Fibroblast of skin of scalp (primary cell): ENCODE data around the gene PTGDR.

ENCODE experiments used
- DNase-seq: peaks from one replicate; pipeline ENCODE4 v3.0.0-alpha.2; 2013

The PTGDR gene

DNA sequence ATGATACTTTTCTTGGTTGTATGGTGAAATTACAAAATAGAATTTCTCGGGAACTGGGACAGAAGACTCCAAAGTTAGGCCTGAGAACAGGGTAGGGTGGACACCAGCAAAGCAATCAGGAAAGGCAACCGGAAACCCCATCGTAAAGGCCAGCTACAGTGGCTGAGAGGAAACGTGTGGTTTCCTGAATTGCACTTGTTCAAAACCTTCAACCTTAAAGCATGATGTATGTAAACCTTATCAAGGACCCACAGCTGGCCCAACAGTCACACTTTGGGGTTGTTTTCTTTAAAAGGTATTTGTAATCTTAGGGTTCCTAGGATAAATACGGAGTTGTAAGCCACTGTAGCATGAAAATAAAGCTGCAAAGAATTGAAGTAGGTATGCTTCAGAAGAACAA lies 2.2 kb upstream of the PTGDR start:
- DNase-seq = no peak

DNA sequence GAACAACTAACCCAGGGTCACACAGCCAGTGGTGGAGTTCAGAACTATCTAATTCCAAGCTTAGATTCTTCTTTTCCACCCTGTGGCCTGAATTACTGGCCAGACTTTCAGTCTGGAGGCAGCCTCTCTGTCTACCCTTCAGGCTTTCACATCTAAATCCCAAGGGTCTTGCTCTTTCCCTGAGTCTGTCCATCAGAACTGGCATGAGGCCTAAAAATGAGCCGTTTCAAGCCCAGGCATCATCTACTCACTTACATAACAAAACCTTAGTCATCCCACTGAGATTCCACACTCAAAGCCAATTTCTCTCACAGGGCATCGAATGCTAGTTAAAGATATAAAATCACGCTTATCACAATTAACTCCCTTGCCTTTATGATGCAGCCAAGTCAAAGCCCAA lies 1.3 kb upstream of the PTGDR start:
- peak; percentile 86 for DNase-seq

DNA sequence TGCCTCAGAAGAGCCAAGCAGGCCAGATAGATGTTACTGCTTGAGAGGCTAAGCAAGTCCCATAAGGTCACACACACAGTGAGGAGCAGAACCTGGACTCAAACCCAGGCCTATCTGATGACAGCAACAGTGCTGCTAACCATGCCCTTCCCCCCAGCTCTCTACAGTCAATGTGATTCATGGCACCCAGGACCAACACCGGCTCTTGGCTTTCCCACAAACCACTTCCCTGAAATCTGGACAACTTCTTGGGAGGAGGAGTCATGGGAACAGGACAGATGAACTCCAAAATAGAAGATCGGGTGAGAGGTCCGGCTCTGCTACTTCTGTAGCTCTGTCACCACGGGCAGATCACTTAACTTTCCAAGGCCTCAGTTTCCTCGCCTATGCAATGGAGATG lies 716 bp upstream of the PTGDR start:
- DNase-seq = peak; percentile 56

DNA sequence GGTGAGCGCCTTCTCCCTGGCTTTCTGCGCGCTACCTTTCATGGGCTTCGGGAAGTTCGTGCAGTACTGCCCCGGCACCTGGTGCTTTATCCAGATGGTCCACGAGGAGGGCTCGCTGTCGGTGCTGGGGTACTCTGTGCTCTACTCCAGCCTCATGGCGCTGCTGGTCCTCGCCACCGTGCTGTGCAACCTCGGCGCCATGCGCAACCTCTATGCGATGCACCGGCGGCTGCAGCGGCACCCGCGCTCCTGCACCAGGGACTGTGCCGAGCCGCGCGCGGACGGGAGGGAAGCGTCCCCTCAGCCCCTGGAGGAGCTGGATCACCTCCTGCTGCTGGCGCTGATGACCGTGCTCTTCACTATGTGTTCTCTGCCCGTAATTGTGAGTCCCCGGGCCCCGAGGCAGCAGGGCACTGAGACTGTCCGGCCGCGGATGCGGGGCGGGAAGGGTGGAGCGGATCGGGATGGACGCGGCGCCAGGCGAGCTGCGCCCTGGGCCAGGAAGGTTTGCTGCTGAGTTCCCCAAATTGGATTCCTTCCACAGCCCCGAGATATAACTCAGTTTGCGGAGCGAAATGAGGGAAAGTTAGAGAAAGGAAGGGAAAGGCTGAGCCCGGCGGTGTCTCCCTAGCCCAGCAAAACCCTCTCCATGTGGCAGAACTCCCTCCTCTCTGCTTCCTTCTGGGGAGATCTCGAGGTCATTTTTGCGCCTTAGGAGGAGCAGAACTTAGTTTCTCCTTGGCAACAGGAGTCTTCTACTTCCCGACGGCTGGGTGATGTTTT lies 972 bp downstream of the PTGDR start:
- DNase-seq = no peak

DNA sequence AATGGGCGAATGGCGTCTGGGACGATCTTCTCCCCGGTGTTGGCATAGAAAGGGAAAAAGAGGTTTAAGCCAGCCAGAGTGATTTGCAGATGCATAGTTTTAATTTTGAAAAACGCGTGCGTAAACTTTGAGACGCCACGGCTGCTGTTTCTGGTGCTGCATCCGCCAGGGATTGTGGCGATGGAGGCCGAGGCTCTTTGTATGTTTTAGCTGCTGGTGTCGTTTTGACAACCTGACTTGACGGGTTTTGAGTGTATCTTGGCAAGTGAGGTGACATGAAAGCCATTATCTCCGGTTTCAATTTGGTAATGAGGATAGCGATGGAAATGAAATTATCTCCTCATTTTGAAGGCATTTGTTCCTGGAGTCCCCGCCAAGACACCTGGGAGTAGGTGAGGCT lies 1.6 kb downstream of the PTGDR start:
- DNase-seq = no peak

GRCh38 chr14:52269982-52270381 lies 2.5 kb downstream of the PTGDR start:
- no peak for DNase-seq

GRCh38 chr14:52271538-52271937 lies 4.0 kb downstream of the PTGDR start:
- DNase-seq = no peak

- peak; percentile 31 for DNase-seq
These were observed 4.9 kb downstream of the PTGDR start for GRCh38 chr14:52272375-52272774.

DNA sequence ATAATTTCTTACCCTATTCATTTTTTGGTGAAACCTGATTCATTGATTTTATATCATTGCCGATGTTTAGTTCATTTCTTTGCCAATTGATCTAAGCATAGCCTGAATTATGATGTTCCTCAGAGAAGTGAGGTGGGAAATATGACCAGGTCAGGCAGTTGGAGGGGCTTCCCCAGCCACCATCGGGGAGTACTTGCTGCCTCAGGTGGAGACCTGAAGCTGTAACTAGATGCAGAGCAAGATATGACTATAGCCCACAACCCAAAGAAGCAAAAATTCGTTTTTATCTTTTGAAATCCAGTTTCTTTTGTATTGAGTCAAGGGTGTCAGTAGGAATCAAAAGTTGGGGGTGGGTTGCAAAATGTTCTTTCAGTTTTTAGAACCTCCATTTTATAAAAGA lies 7.9 kb downstream of the PTGDR start:
- DNase-seq = no peak

DNA sequence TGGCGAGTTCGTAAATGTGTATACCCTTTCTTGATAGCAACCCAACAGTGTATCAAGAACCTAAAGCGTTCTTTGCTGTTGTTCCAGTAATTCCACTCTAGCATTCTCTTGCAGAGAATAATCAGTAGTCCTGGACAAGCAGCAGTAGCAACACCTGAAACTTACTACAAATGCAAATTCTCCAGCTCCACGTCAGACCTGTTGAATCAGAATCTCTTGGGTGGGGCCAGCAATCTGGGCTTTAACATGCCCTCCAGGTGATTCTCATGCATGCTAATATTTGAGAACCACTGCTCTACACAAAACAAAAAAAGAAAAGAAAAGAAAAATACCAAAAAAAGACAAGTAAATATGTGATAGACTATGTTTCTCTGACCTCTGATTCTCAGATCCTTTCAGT lies 10.1 kb downstream of the PTGDR start:
- no peak for DNase-seq

DNA sequence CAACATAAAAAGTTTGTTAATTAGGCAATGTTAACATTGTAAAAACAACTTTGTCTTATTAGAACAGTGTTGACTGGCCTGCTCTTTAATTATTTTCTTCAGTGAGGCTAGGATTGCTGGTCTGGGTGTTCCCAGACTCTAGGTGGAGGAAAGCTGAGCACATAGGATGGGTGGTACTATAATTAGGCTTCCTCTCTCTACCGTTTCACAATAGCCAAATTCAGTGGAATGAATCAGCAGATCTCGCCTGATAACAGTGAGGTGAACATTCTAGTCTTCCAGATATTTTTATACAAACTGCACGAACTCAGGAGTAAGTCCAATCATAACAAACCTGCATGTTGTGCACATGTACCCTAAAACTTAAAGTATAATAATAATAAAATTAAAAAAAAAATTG lies 11.9 kb downstream of the PTGDR start:
- DNase-seq = no peak

GRCh38 chr14:52283099-52283498 lies 15.6 kb downstream of the PTGDR start:
- DNase-seq = no peak

DNA sequence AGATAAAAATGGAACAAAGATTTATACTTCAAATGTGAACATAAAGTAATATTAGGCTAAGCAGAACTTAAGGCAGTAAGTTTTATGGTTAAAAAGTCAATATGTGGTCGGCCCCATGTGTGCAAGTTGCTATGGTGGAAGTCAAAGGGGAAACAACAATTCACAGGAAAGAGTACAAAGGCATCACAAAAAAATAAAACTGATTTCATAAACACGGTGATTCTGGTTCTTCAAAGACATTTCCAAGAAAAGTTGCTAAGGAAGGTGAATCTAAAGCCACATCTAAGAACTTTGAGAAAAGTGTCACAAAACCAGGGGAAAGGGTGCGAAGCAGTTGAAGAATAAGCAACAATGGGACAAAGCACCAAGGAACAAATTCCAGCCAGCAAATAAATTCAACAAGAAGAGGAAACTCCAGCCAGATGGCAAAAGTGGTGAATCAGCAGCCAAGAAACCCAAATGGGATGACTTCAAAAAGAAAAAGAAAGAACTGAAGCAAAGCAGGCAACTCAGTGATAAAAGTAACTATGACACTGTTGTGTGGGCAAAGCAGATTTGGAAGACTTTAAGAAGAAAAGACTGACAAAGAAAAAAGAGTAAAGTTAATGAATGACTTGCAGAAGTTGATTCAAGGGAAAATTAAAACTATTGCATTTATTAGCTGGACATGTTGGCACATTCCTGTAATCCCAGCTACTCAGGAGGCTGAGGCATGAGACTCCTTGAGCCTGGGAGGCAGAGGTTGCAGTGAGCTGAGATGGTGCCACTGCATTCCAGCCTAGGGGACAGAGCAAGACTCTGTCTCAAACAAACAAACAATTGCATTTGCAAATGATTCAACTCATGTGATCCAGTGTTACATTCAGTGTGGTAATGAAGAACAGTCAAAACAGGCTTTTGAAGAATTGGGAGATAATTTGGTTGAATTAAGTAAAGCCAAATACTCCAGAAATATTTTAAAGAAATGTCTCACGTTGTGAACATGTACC lies 19.5 kb downstream of the PTGDR start:
- DNase-seq = no peak

- no peak for DNase-seq
These were observed 28.9 kb downstream of the PTGDR start for GRCh38 chr14:52296378-52296777.

DNA sequence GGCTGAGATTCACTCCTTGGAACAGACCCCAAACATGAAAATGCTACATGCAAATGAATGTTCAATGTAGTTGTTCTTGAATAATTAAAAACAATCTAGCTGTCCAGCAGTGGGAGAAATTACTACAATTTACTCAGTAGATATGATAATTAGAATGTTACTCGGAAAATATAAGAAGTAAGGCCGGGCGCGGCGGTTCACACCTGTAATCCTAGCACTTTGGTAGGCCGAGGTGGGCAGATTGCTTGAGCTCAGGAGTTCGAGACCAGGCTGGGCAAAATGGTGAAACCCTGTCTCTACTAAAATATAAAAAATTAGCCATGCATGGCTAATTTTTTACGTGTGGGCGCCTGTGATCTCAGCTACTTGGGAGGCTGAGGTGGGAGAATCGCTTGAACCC lies 31.3 kb downstream of the PTGDR start:
- no peak for DNase-seq

GRCh38 chr14:52299692-52300278 lies 32.3 kb downstream of the PTGDR start:
- peak; percentile 65 for DNase-seq

DNA sequence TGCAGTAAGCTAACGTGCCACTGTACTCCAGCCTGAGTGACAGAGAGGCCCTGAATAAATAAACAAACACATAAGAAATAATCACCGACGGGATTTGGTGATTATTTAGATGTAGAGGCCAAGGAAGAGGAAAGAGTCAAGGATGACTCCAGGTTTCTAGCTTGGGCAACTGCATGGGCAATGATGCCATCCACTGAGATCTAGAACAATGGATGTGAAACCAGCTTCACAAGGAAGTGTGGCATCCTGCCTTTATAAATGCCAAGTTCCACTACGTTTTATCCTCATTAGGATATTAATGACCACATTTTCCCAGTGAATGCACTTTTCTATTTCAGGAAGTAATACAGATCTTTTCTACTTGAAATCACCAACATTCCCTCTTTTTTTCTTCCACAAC lies 35.7 kb downstream of the PTGDR start:
- DNase-seq = no peak

DNA sequence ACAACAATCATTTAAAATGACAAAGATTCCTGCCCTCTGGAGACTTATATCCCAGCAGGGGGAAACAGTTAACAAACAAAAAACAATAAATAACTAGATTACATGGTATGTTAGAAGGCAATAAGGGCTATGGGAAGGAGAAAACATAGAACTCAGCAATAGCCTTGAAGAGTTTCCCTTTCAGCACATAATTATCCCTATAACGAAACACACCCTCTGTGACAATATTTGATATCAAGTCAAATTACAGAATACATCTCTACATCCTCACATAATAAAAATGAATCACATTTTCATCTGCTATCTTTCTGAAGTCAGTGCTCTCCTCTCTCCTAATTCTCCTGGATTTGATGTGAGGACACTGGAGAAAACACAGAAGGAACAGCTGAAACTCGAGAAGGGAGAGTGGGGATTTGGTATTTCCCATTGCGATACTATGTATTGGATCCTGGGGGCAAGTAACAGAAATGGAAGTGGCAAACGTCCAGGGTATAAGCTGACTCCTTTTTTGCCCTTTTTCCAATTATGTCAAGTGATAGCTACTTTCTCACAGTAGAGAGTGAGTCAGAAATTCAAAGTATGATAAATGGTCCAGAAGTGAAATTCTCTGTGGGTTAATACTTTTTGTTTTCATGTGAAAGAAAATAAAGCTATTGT lies 36.9 kb downstream of the PTGDR start:
- peak; percentile 31 for DNase-seq

DNA sequence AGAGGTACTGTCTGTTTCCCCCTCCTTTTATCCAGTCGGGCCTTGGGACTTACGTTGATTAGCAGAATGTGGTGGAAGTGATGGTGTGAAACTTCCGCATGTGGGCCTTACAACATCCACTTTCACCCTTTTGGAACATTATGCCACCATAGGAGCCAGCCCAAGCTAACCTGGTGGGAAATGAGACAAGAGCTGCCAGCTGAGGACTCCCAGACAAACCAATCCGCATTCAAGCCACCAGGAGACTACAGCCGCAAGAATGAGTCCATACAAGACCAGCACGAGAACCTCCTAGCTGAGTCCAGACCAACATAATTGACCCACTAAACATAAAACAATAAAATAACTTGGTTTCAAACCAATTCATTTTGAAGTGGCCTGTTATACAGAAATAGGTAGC lies 37.5 kb downstream of the PTGDR start:
- DNase-seq = no peak

- DNase-seq = no peak
These were observed 39.9 kb downstream of the PTGDR start for GRCh38 chr14:52307376-52307775.

- DNase-seq = no peak
These were observed 40.4 kb downstream of the PTGDR start for GRCh38 chr14:52307905-52308304.

DNA sequence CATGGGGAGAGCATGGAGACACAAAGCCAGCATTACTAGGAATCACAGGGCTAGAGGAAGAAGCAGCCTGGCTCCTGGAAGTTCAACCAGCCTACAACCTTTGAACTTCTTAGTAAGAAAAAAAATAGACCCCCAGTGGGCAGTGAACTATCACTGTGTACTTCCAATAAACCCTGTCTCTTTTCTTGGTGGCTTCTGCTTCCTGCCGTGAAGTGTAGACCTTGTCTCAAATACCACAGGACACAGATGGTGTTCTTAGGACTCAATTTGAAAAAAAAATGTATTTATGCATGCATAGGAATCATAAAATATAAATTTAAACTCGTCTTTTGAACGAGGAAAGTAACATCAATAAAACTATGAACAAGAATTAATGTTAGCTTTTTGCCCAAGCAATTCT lies 43.0 kb downstream of the PTGDR start:
- DNase-seq = no peak

DNA sequence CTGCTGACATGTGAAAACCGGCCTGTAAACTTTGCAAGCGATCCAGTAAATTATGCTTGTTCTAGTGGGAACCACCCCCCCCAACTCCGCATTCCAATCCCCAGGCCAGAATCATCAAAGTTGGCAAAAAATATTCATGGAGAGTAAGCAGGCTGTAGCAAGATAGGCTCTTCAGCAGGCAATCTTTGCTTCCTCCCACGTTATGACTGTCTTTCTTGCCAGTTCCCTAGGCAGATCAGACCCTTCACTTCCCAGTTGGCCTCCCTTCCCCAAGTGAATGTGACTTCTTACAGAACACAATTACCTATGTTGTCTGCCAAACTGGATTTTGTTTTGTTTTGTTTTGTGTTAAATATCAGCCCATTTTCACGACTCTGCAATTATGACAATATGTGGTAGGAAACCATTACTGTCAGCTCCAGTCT lies 45.4 kb downstream of the PTGDR start:
- no peak for DNase-seq
